Superior temporal gyrus (tissue), 1 donor: ENCODE data around the gene ANO10.

Source experiments
- DNase-seq: peaks from one replicate; pipeline ENCODE4 v3.0.0-alpha.2; 2016; ENCODE audit errors: extremely low spot score

Gene ANO10

GRCh38 chr3:43418601-43419272 lies 203.1 kb downstream of the ANO10 start:
- no peak for DNase-seq

- no peak for DNase-seq
Measured at GRCh38 chr3:43417133-43417532, 204.7 kb downstream of the ANO10 start.

- no peak for DNase-seq
Measured at GRCh38 chr3:43415088-43415487, 206.7 kb downstream of the ANO10 start.

- DNase-seq, result no peak
Measured at GRCh38 chr3:43413676-43414368, 208.0 kb downstream of the ANO10 start.

- peak; percentile 84 for DNase-seq
Measured at GRCh38 chr3:43411429-43411828, 210.4 kb downstream of the ANO10 start.

GRCh38 chr3:43410592-43410991 lies 211.2 kb downstream of the ANO10 start:
- DNase-seq, result no peak

GRCh38 chr3:43409506-43409905 lies 212.3 kb downstream of the ANO10 start:
- DNase-seq, result no peak

GRCh38 chr3:43406643-43407023 lies 215.2 kb downstream of the ANO10 start:
- DNase-seq, result no peak

GRCh38 chr3:43405888-43406642 lies 215.7 kb downstream of the ANO10 start:
- peak; percentile 63 for DNase-seq

GRCh38 chr3:43400781-43401730 lies 220.8 kb downstream of the ANO10 start:
- DNase-seq, result no peak

- no peak for DNase-seq
Measured at GRCh38 chr3:43400167-43400566, 221.6 kb downstream of the ANO10 start.

- DNase-seq, result no peak
Measured at GRCh38 chr3:43399034-43399433, 222.8 kb downstream of the ANO10 start.

- no peak for DNase-seq
Measured at GRCh38 chr3:43394041-43394554, 227.7 kb downstream of the ANO10 start.

- DNase-seq, result no peak
Measured at GRCh38 chr3:43391621-43392020, 230.2 kb downstream of the ANO10 start.

- DNase-seq, result no peak
Measured at GRCh38 chr3:43390255-43390588, 231.6 kb downstream of the ANO10 start.

- DNase-seq, result no peak
Measured at GRCh38 chr3:43389388-43390254, 232.2 kb downstream of the ANO10 start.

- DNase-seq, result no peak
Measured at GRCh38 chr3:43388915-43389314, 232.9 kb downstream of the ANO10 start.

GRCh38 chr3:43388175-43388574 lies 233.6 kb downstream of the ANO10 start:
- DNase-seq, result no peak

- DNase-seq, result no peak
Measured at GRCh38 chr3:43379343-43379742, 242.5 kb downstream of the ANO10 start.

- no peak for DNase-seq
Measured at GRCh38 chr3:43378066-43378935, 243.5 kb downstream of the ANO10 start.
